Mammary epithelial cell (primary cell): ENCODE measurements around the gene EZH1.

Experiments
- EZH2 ChIP-seq: IDR thresholded peaks from 2 replicates; pipeline ENCODE4 v1.6.1; 2012; ENCODE audit warnings: low read length, inconsistent platforms, borderline replicate concordance
- TF ChIP-seq, protein P1 (sequence below), 2 donors: IDR thresholded peaks in 1 of 2; conservative IDR thresholded peaks in 1 of 2; 2 replicates each; pipeline ENCODE4 v1.5.1; 2011 to 2012; ENCODE audit warnings: inconsistent platforms in 2 of 2, low read length in 2 of 2, mild to moderate bottlenecking in 2 of 2, control low read depth in 1 of 2, low read depth in 1 of 2; ENCODE audit not compliant: insufficient read depth in 1 of 2; ENCODE audit errors: extremely low read depth in 1 of 2

- no peak for TF ChIP-seq EZH2
- TF ChIP-seq, protein P1, sequence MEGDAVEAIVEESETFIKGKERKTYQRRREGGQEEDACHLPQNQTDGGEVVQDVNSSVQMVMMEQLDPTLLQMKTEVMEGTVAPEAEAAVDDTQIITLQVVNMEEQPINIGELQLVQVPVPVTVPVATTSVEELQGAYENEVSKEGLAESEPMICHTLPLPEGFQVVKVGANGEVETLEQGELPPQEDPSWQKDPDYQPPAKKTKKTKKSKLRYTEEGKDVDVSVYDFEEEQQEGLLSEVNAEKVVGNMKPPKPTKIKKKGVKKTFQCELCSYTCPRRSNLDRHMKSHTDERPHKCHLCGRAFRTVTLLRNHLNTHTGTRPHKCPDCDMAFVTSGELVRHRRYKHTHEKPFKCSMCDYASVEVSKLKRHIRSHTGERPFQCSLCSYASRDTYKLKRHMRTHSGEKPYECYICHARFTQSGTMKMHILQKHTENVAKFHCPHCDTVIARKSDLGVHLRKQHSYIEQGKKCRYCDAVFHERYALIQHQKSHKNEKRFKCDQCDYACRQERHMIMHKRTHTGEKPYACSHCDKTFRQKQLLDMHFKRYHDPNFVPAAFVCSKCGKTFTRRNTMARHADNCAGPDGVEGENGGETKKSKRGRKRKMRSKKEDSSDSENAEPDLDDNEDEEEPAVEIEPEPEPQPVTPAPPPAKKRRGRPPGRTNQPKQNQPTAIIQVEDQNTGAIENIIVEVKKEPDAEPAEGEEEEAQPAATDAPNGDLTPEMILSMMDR (conservative IDR thresholded peaks at IDR 0.05 in 1 of 2, IDR thresholded peaks at IDR 0.05 in 1 of 2; ENCODE audit: extremely low read depth in 1 of 2, insufficient read depth in 1 of 2, low read depth in 1 of 2, low read length in 2 of 2) = no peak
Observed at GRCh38 chr17:42725143-42725542, 19.7 kb downstream of the EZH1 start.
